HG02798 (cell line): Measurements from ENCODE around the gene TRPT1.

Experiments
- ATAC-seq: cut with Tn5 transposase; IDR thresholded peaks from one replicate; pipeline ENCODE4 v1.9.1; 2021; ENCODE audit warnings: mild to moderate bottlenecking; ENCODE audit not compliant: unreplicated experiment, poor library complexity

Gene TRPT1, protein sequence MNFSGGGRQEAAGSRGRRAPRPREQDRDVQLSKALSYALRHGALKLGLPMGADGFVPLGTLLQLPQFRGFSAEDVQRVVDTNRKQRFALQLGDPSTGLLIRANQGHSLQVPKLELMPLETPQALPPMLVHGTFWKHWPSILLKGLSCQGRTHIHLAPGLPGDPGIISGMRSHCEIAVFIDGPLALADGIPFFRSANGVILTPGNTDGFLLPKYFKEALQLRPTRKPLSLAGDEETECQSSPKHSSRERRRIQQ

DNA sequence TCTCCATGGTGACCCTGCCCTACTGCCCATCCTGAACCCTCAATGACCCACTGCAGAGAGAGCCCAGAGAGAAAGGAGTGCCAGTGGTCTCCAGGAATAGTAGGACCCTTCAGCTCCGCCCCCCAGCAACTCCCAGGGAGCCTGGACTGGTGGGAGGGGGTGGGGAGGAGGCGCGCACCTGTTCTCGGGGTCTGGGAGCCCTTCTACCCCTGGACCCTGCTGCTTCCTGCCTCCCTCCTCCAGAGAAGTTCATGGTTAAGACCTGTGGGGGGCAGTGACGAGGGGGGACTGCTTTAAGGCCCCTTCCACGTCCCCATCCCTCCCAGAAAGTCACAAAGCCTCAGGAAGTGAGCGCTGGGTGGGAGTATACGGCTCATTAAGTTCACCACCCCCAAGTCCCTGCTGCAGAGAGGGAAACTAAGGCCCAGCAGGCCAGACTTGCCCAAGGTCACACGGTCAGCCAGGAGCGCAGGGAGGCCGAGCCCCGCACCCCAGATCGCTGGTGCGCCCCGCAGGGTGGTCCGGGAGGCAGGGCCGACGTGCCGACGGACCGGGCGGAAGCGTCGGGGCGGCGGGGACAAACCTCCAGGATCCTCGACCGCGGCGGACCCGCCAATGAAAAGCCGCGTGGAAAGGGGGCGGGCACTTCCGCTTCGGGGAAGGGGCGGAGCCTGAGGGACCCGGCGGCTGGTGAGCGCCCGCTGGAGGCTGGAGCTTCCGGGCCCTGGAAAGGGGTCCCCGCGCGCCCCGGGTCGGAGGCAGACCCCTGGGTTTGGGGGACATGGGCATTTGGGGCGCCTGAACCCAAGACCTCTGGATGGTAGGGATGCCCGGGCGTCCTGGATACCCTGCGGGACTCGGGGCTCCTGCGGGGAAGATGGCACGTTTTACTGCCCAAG is at the start of gene TRPT1, which contains the start of gene NUDT22:
Gene TRPT1, minus strand, starts transcription at position 579 of the 899 bp plus-strand sequence. Its CDS starts 326 bp downstream, at position 253.
Gene NUDT22, plus strand, starts transcription at position 667 of the 899 bp plus-strand sequence. CDS start 379 bp downstream, outside the sequence.
- peak; percentile 67 for ATAC-seq

DNA sequence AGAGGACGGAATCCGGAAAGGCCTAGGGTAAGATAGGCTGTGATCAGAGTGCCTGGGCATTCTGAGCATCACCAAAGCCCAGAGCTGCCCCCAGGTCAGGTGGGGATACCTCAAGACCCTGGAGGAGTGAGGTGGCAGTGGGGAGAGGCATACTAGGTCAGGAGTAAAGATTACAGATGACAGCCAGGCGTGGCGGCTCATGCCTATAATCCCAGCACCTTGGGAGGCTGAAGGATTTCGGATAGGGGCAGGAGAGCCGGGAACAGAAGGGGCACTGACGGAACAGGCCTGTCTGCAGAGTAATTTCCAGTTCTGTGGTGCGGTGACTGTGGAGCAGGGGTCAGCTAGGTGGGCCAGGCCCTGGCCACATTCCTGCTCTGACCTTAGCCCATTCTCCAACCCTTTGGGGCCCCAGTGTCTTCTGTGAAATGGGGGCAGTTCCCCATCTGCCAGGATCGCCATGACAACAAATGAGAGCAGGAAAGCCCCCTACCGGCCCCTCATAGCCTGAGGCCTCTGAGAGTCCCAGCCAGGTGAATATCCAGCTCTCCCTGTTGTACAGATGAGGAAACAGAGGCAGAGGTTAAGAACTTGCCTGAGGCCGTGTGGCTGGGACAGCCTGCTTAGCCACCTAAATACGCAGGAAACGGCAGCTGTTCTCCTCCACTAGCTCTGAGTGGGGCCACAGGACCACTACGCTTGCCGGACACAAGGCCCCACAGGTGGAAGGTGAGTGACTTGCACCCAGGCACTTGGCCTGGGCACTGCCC is 49.2 kb upstream of the TRPT1 start:
- no peak for ATAC-seq

DNA sequence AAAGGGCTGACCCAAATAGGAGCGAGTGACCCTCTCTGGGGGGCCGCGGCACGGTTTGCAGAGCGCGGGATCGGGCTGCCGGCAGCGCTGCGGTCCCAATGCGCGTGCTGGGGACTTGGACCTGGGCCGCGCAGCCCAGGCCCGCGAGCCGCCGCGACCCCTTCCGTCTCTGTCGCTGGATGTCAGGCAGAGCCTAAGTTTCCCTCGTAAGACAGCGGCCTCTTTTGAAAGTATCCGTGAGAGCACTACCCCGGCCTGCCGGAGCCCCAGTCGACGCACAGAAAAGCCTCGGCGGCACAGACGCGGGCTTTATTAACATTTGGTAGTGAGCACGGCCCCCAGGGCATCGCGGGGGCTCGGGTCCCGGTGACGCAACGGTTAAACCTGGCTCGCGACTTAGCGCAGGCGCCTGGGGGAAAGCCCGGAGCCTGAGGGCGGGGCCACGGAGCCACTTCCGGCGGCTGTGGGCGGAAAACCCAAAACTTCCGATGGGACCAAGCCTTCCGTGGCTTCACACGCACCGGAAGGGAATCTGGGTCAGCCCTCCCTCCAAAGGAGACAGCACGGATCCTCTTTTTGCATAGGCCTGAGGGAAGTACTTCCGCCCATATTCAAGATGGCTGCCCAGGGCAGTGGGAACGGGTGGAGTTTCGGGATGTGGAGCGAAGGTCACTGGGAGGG is 43.7 kb upstream of the TRPT1 start:
- ATAC-seq: peak; percentile 78

DNA sequence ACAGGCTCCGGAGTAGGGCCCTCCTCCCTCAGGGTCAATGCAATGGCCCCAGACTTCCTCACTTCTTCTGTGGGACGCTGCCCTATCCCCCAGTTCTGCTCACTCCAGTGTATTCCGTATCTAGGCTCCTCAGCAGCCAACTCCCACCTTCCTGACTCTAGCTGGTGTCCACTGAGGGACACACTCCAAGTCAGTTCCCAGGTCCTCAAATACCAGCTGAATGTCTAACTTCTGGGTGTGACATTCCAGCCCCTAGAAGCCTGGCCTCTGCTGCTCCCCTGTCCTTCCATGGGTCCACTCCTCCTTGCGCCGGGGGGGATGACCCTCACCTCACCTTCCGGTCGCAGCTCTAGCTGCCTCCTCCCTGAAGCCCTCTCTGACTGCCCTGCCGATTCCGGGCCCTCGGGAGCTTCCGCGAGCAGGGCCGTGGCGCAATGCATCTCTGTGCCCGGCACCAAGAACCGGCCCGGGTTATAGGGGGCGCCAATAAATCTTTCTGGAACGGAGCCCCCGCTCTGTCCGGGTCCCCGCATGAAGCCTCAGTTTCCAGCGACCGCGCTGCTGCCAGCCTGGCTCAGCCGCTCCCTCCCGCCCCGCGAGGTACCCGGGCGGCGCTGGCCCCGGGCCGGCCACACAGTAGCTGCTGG is 43.0 kb upstream of the TRPT1 start:
- peak; percentile 9 for ATAC-seq

DNA sequence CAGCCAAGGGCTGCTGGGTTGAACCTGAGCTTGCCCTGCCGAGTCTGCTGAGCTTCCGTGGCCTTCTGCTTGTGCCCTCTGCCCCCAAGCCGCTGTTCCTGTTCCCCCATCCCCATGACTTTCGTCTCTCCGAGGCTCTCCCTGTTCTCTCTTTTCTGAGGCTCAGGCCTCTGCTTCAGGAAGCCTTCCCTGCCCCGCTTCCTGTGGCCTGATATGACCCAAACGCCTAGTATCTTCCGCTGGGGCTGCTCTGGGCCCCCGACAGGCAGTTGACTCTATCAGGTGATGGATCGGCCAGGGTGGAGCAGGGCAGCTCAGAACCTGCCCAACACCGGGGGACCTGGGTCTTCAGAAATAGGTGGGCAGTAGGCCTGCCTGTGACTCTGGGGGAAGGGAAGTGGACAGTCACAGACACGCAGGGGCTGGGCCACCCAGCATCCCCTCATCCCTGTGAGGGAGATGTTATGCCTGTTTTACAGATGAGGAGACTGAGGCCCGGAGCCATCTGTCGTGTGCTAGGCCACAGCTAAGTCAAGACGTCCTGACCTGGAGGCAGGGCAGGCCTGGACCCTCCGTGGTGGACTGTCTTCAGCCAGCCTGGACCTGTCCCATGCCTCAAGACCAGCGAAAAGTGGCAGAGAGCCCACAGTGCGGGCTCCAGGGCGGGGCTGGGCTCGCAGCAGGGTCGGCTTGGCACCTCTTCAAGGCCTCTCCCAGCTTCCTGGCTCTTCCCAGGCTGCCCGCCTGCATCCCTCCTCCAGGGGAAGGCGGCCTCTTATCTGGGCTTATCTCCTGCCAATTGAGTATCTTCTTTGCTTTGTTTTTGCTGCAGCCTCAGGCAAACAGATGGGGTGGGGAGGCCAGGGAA is 42.3 kb upstream of the TRPT1 start:
- ATAC-seq: no peak

DNA sequence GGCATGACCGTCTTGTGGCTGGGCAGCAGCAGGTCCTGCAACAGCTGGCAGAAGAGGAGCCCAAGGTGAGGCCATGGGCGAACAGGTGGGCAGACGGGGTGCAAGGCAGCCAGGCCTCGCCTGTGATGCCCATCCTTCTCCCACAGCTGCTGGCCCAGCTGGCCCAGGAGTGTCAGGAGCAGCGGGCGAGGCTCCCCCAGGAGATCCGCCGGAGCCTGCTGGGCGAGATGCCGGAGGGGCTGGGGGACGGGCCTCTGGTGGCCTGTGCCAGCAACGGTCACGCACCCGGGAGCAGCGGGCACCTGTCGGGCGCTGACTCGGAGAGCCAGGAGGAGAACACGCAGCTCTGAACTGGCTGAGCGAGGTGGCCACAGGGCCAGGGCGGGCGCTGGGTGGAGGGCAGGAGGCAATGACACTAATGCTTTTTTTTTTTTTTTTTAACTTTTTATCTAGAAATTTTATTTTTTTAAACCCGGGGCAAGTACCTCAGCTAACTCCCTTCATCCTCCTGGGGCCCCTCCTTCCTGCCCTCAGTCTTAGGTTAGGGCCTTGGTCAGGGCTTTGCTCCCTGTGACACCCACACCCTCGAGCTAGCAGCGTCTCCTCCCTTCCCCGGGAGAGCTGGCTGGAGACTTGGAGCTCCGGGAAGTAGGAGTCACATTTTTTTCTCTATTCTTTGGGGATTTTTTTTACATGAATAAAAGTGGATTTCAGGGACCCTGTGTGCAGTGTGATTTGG is 41.4 kb upstream of the TRPT1 start:
- ATAC-seq: no peak

DNA sequence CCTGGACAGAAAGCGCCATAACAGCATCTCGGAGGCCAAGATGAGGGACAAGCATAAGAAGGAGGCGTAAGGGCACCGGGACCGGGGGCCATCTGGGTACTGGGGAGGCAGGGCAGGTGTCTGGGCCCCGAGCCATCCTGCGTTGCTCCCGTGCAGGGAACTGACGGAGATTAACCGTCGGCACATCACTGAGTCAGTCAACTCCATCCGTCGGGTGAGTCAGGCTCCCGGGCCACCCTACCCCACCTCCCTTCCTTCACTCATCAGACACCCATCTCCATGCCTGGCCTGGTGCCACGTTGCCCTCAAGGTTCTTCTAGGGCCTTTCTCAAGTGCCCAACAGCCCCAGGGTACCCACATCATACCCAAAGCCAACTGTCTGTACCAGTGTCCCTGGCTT is 40.4 kb upstream of the TRPT1 start:
- no peak for ATAC-seq

DNA sequence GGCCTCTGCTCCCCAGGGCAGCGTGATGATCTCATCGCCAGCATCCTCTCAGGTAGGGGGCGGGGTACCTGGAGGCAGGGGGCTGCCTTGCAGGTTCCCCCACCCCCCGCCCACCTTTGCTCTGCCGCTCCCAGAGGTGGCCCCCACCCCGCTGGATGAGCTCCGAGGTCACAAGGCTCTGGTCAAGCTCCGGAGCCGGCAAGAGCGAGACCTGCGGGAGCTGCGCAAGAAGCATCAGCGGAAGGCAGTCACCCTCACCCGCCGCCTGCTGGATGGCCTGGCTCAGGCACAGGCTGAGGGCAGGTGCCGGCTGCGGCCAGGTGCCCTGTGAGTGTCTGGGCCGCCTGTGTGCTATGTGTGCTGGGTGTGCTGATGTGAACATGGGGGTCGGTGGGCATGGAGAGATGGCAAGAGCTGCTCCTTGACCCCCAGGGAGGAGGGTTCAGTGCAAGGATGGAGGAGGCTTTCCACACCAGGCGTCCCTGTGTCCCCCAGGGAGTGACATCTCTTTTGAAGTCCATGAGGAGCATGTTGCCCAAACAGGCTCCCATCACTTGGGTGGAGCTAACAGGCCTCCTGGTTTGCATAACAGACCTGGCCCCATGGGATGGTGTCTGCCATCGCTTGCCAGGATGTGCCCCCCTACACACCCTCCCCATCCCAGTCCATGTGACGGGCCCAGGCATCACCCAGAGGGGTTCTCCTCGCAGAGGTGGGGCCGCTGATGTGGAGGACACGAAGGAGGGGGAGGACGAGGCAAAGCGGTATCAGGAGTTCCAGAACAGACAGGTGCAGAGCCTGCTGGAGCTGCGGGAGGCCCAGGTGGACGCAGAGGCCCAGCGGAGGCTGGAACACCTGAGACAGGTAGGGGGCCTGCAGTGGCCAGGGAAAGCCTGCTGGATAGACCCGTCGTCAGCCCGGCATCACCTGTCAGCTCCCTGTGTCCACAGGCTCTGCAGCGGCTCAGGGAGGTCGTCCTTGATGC is 39.5 kb upstream of the TRPT1 start:
- ATAC-seq: no peak

DNA sequence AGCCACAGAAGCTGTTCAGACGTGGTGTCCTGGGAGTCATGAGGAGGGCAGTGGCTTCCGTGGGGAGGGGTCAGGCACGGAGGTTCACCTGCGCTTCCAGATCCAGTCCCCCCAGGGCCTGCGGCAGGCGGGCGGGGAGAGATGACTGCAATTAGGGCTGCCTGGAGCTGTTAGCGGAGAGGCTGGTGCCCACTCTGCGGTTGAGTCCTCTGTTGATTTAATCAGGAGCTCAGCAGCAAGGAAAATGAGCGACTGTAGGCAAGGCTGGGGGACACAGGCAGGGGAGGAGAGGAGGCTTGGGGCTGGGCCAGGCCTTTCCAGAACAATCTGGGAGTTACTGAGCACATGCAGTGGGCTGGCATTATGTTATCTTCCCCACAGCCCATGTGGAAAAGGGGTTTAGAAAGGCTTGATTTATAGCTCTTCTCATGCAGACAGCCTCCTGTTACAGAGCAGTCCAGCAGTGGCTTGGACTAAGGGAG is 38.4 kb upstream of the TRPT1 start:
- no peak for ATAC-seq

DNA sequence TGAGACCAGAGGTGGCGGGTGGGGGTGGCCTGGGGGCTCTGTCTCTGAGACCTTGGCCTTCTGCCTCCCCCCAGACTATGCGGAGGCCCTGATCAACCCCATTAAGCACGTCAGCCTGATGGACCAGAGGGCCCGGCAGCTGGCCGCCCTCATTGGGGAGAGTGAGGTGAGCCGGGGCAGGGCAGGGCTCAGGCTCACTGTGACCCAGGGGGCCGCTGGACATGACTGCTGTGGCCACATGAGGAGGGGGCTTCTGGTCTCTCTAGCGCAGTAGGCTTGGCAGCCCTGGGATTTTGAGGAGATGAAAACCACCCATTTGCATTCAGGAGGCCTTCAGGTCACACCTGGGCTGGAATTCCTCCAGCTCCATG is 37.9 kb upstream of the TRPT1 start:
- ATAC-seq: no peak

DNA sequence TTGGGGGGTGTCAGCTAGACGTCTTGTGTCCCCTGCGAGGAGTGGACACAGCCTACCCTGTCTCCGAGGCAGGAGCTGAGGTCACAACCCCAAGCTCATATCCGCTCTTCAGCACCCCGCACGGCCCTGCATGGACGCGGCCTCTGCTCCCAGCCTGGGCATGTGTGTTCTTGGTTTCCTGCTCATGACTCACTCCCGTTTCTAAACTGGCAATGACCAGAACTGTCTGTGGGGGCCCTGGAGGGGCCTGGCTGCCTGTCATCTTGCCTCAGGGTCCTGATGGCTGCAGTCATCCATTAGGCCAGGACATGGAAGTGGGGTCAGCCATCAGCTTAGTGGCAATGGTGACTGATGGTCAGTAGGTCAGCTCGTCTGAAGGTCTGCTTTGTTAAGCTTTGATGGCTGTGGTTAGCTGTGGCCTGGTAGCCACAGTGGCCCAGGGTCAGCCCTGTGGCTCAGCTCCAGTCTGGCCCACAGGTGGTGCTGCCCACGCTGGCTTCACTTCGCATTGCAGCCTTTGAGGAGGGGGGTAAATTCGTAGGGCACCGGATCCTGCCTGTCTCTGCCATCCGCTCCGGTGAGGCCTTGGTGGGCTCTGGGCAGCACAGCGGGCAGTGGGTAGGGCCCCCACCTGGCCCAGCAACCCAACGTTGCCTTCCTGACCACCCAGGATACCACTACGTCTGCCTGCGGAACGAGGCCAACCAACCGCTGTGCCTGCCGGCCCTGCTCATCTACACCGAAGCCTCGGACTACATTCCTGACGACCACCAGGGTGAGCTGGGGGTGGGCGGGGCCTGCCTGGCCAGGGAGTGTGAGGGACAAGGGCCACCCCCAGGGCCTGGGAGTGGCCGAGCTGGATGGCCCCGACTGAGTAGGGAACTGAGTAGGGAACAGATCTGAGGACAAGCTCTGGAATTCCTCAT is 37.3 kb upstream of the TRPT1 start:
- no peak for ATAC-seq

DNA sequence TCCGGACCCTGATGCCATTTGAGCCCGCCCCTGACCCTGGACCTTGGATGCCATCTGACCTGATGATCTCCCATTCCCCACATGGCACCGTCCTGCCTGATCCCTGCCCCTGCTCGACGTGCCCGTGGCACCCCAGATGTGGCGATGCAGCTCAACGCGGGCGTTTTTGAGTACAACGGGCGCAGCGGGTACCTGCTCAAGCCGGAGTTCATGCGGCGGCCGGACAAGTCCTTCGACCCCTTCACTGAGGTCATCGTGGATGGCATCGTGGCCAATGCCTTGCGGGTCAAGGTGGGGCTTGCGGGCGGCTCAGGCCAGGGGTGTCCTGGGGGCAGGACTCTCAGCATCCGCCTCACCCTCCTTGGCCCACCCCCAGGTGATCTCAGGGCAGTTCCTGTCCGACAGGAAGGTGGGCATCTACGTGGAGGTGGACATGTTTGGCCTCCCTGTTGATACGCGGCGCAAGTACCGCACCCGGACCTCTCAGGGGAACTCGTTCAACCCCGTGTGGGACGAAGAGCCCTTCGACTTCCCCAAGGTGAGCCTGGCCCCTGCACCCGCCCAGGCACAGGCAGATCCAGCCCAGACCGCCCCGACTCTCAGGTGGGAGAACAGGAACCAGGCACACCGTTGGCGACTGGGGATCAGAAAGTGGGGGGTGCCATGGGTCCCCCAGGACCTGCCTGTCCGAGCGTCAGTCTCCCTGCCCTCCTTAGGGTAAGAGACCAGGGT is 36.5 kb upstream of the TRPT1 start:
- no peak for ATAC-seq

DNA sequence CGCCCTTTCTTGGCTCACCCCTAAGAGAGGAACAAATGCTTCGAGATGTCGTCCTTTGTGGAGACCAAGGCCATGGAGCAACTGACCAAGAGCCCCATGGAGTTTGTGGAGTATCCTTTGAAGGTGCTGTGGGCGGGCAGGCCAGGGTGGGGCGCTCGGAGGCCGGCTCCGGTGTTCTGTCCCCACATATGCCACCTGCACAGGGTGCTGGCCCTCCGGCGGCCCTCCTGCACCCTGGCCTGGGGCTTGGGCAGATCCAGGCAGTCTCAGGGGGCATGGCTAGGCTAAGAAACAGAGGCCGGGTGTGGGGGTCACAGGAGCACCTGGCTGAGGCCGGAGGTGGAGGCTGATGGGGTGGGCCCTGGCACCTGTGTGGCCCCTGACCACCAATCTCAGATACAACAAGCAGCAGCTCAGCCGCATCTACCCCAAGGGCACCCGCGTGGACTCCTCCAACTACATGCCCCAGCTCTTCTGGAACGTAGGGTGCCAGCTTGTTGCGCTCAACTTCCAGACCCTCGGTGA is 35.6 kb upstream of the TRPT1 start:
- ATAC-seq: no peak

DNA sequence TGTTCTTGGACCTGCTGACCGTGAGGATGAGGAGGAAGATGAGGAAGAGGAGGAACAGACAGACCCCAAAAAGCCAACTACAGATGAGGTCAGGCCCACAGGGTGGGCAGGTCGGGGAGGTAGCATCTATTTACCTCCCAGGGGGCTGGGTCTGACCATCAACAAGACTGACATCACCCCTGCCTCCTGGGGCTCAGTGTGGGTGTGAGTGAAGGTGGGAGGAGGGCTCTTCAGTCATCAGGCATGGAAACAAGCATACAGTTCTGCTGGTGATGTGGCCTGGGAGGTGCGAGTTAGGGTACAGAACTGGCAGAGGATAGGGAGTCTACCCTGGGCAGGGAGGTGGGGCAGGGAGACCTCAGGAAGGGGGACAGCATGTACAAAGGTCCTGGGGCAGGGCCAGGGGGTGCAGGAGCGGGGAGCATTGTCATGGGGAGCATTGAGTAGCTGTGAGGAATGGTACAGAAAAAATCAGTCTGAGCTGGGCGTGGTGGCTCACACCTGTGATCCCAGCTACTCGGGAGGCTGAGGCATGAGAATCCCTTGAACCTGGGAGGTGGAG is 34.2 kb upstream of the TRPT1 start:
- ATAC-seq: no peak
